Measurements from ENCODE around the gene STOX1.

DNA sequence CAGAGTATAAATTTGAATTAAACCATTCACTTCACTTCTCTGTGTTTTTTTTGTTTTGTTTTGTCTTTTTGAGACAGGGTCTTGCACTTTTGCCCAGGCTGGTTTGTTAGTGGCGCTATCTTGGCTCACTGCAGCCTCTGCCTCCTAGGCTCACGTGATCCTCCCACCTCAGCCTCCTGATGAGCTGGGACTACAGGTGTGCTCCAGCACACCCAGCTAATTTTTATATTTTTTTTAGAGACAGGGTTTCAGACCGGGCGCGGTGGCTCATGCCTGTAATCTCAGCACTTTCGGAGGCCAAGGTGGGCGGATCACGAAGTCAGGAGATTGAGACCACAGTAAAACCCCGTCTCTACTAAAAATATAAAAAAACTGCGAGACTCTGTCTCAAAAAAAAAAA lies 36.9 kb upstream of the STOX1 start:
- TF ChIP-seq POLR2A (IDR thresholded peaks at IDR 0.05) (no peak), CTCF (IDR thresholded peaks at IDR 0.05) (no peak)

Data from gastroesophageal sphincter (tissue), 3 donors.